Mesenchymal stem cell (in vitro differentiated cells and primary cell): ENCODE data around the gene CCDC80.

Experiments used
- DNase-seq: peaks from one replicate; pipeline ENCODE4 v3.0.0-alpha.2; 2013
- H2AFZ ChIP-seq: one replicate; pipeline ENCODE4 v1.6.1; 2013; ENCODE audit warnings: low read depth, mild to moderate bottlenecking, control low read depth, inconsistent platforms, low read length, moderate library complexity
- H2AK5ac ChIP-seq: 2 replicates; pipeline ENCODE4 v1.6.1; 2013; ENCODE audit warnings: low read length, moderate library complexity, mild to moderate bottlenecking, inconsistent platforms; ENCODE audit not compliant: severe bottlenecking
- H2BK120ac ChIP-seq: one replicate; pipeline ENCODE4 v1.6.1; 2013; ENCODE audit warnings: low read depth, mild to moderate bottlenecking, inconsistent platforms, low read length, moderate library complexity
- H2BK12ac ChIP-seq, 2 experiments: one replicate each; pipeline ENCODE4 v1.6.1; 2013; ENCODE audit warnings: inconsistent platforms in 2 of 2, low read length in 2 of 2, mild to moderate bottlenecking in 2 of 2, moderate library complexity in 2 of 2, control low read depth in 1 of 2
- H2BK15ac ChIP-seq: one replicate; pipeline ENCODE4 v1.6.1; 2013; ENCODE audit warnings: mild to moderate bottlenecking, low read depth, inconsistent platforms; ENCODE audit not compliant: poor library complexity, severe bottlenecking
- H2BK5ac ChIP-seq: 2 replicates; pipeline ENCODE4 v1.6.1; 2013; ENCODE audit warnings: low read depth, mild to moderate bottlenecking, low read length, control low read depth, inconsistent platforms; ENCODE audit not compliant: poor library complexity, severe bottlenecking
- H3K14ac ChIP-seq, 2 experiments: one replicate each; pipeline ENCODE4 v1.6.1; 2013; ENCODE audit warnings: inconsistent platforms in 2 of 2, low read length in 2 of 2, control low read depth in 1 of 2, mild to moderate bottlenecking in 1 of 2, moderate library complexity in 1 of 2
- H3K18ac ChIP-seq, 2 experiments: one replicate each; pipeline ENCODE4 v1.6.1; 2013; ENCODE audit warnings: inconsistent platforms in 2 of 2, low read length in 2 of 2, control low read depth in 1 of 2, low read depth in 1 of 2, mild to moderate bottlenecking in 1 of 2
- H3K23ac ChIP-seq, 2 experiments: one replicate each; pipeline ENCODE4 v1.6.1; 2013; ENCODE audit warnings: inconsistent platforms in 2 of 2, low read length in 2 of 2, mild to moderate bottlenecking in 2 of 2, moderate library complexity in 2 of 2, control low read depth in 1 of 2
- H3K27ac ChIP-seq: 2 replicates; pipeline ENCODE4 v1.5.1; 2013; ENCODE audit warnings: mild to moderate bottlenecking, moderate library complexity, low read length, control low read depth, inconsistent platforms; ENCODE audit not compliant: poor library complexity, severe bottlenecking
- H3K27me3 ChIP-seq, 2 experiments: 2 replicates each; pipeline versions ENCODE4 v1.6.1 to v1.7.0; 2013; ENCODE audit warnings: low read length in 2 of 2, mild to moderate bottlenecking in 2 of 2, moderate library complexity in 2 of 2, control low read depth in 1 of 2, inconsistent platforms in 1 of 2; ENCODE audit not compliant: control insufficient read depth in 1 of 2, insufficient read depth in 1 of 2
- H3K36me3 ChIP-seq, 2 experiments: 2 replicates each; pipeline versions ENCODE4 v1.6.1 to v1.7.0; 2013; ENCODE audit warnings: low read length in 2 of 2, control low read depth in 1 of 2, inconsistent platforms in 1 of 2, low read depth in 1 of 2, mild to moderate bottlenecking in 1 of 2; ENCODE audit not compliant: insufficient read depth in 2 of 2, control insufficient read depth in 1 of 2
- H3K4ac ChIP-seq, 2 experiments: one replicate each; pipeline ENCODE4 v1.6.1; 2013; ENCODE audit warnings: inconsistent platforms in 2 of 2, low read length in 2 of 2, mild to moderate bottlenecking in 2 of 2, moderate library complexity in 2 of 2, control low read depth in 1 of 2, low read depth in 1 of 2
- H3K4me1 ChIP-seq: 2 replicates; pipeline ENCODE4 v1.6.1; 2013; ENCODE audit warnings: low read depth, low read length, control low read depth; ENCODE audit not compliant: control insufficient read depth, insufficient read depth
- H3K4me2 ChIP-seq: 2 replicates; pipeline ENCODE4 v1.6.1; 2013; ENCODE audit warnings: low read length, mild to moderate bottlenecking, inconsistent platforms; ENCODE audit not compliant: poor library complexity, severe bottlenecking
- H3K4me3 ChIP-seq, 2 experiments: 2 replicates each; pipeline versions ENCODE4 v1.5.1 to v1.7.0; 2013; ENCODE audit warnings: low read length in 2 of 2, mild to moderate bottlenecking in 2 of 2, control low read depth in 1 of 2, low read depth in 1 of 2; ENCODE audit not compliant: insufficient read depth in 1 of 2
- H3K79me1 ChIP-seq: replicated peaks from 2 replicates; pipeline ENCODE4 v1.6.1; 2013; ENCODE audit warnings: mild to moderate bottlenecking, control low read depth, low read length, inconsistent platforms; ENCODE audit not compliant: poor library complexity, severe bottlenecking
- H3K9ac ChIP-seq: 2 replicates; pipeline ENCODE4 v1.7.0; 2013; ENCODE audit warnings: mild to moderate bottlenecking, low read length, moderate library complexity
- H3K9me3 ChIP-seq: 2 replicates; pipeline ENCODE4 v1.7.0; 2013; ENCODE audit warnings: mild to moderate bottlenecking, low read length; ENCODE audit not compliant: control insufficient read depth
- H4K8ac ChIP-seq: one replicate; pipeline ENCODE4 v1.6.1; 2013; ENCODE audit warnings: inconsistent platforms, mild to moderate bottlenecking, low read length, moderate library complexity
- H4K91ac ChIP-seq: one replicate; pipeline ENCODE4 v1.6.1; 2013; ENCODE audit warnings: mild to moderate bottlenecking, low read length, inconsistent platforms
- WGBS: methylation state at CpG from one replicate; pipeline ENCODE4 v1.1.7; 2013; ENCODE audit warnings: mixed read lengths; 5-methylcytosine and 5-hydroxymethylcytosine counted together

Gene CCDC80

DNA sequence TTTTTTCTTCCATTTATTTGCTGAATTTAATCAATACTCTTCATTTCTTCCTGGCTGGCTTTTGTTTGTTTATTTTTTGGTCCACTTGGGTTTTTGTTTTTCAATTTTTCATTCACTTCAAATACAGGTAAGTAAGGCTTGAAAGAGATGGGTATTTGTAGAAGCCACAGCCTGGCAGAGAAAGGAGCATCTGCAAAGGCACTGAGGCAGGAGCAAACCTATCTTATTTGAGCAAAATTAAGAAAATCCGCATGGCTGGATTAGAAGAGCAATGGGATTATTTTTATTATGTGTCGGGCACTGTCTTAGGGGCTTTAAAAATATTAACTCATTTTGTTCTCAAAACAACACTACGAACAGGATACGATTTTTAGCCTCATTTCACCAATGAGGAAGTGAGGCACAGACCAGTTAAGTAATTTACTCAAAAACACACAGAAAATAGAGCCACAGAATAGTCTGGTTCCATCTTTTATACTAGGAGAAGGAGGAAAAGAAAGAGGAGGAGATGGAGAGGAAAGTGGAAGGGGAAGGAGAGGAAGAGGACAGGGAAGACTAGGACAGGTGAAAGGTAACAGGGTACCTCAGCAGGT is 35.1 kb upstream of the CCDC80 start:
- Histone ChIP-seq H4K8ac (peak overlapping the region; percentile 48), H2AFZ (no peak overlapping the region), H2BK5ac (no peak overlapping the region), H2AK5ac (peak overlapping the region; percentile 81), H3K4me1 (peaks cover 9% of the 10 kb centered on the region), H3K14ac (no peak overlapping the region), H3K4ac (peak overlapping the region in 1 of 2 experiments; percentile 46), H3K27me3 (no peaks in the 10 kb centered on the region), H3K23ac (no peak overlapping the region), H2BK12ac (peak overlapping the region in 1 of 2 experiments; percentile 75), H3K79me1 (no peaks in the 10 kb centered on the region), H3K4me2 (no peak overlapping the region), H3K9ac (peak overlapping the region; percentile 75), H2BK15ac (peak overlapping the region; percentile 48), H3K36me3 (no peaks in the 10 kb centered on the region), H4K91ac (no peak overlapping the region), H2BK120ac (no peak overlapping the region), H3K27ac (peak overlapping the region; percentile 98), H3K18ac (peak overlapping the region in 1 of 2 experiments; percentile 45), H3K9me3 (no peaks in the 10 kb centered on the region), H3K4me3 (peak overlapping the region in 1 of 2 experiments; percentile 9)
- no peak for DNase-seq
- WGBS, result 100% methylated on average over 4 of the region's 4 CpGs

DNA sequence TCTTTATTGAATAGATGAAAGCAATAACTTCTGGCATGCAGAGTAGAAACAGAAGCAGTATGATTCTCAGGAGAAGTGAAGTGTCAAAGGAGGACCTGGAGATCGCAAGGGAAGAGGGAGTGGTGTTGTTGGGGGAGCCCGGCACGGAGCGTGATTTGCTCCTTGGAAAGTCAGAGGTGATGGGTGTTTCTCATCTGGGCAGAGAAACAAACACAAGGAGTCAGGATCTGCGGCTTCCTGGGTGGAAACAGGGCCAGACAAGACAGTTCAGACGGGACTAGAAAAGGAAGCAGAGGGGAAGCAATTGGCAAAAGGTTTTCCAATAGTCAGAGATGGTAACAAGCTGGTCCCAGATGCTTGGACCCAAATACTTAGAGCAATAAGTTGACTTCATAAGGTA is 34.4 kb upstream of the CCDC80 start:
- H4K91ac ChIP-seq, result no peak overlapping the region
- H2BK15ac ChIP-seq, result no peak overlapping the region
- H2BK12ac ChIP-seq, result peak overlapping the region in 1 of 2 experiments; percentile 78
- peak overlapping the region; percentile 57 for H2AK5ac ChIP-seq
- WGBS, result 58% methylated on average over 6 of the region's 6 CpGs
- peak overlapping the region in 1 of 2 experiments; percentile 48 for H3K18ac ChIP-seq
- peak overlapping the region in 1 of 2 experiments; percentile 79 for H3K4ac ChIP-seq
- DNase-seq, result no peak
- peaks cover 9% of the 10 kb centered on the region for H3K4me1 ChIP-seq
- no peak overlapping the region for H3K4me2 ChIP-seq
- no peak overlapping the region for H2BK5ac ChIP-seq
- H3K9ac ChIP-seq, result no peak overlapping the region
- no peak overlapping the region for H4K8ac ChIP-seq
- H3K23ac ChIP-seq, result no peak overlapping the region
- H3K36me3 ChIP-seq, result no peaks in the 10 kb centered on the region
- no peaks in the 10 kb centered on the region for H3K27me3 ChIP-seq
- peak overlapping the region; percentile 88 for H2AFZ ChIP-seq
- H3K14ac ChIP-seq, result no peak overlapping the region
- no peaks in the 10 kb centered on the region for H3K79me1 ChIP-seq
- no peak overlapping the region for H3K27ac ChIP-seq
- no peaks in the 10 kb centered on the region for H3K9me3 ChIP-seq
- H3K4me3 ChIP-seq, result no peak overlapping the region
- peak overlapping the region; percentile 29 for H2BK120ac ChIP-seq

DNA sequence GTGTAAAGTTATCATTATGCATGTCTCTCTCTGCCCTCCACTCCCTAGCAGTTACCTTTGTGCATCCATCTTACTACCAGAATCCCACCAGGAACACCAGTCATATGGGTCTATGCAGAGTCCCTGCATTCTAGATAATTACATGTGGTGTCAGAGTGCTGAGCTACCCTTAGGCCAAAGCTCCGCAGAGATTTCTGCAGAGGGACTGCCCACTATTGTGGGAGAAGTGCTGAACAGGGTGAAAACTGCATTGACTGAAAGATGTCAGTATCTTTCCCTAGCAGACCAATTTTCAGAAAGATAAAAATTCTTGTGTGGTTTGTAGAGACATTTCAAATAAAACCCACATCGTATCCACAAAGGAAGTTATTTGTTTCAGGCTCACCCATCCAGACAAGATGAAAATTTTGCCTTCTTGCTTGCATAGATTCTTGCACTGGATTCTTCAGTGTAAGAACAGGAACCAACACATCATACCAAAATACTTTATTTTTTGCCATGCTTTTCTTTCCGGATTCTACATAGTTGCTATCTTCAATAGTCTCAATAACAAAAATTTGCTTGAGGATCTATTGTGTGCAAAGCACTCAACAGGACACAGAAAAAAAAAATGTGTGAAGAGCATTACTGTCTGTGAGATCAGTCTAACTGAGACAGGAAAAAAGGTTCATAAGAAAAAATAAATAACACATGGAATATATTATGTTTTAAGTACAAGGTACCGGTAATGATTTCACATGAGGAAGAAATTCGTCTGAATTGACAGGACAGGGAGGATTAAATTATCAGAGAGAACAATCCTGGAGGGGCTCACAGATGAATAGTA is 32.0 kb upstream of the CCDC80 start:
- no peak overlapping the region for H2BK120ac ChIP-seq
- WGBS, result 78% methylated on average over 2 of the region's 5 CpGs

More for the DNA sequence above, 32.0 kb upstream of the CCDC80 start:
- Histone ChIP-seq H3K79me1 (no peaks in the 10 kb centered on the region), H3K27me3 (no peaks in the 10 kb centered on the region), H3K4ac (peak overlapping the region; percentile 16 to 47), H2BK15ac (no peak overlapping the region), H3K9ac (peak overlapping the region; percentile 66), H3K4me3 (no peak overlapping the region), H3K23ac (no peak overlapping the region), H3K9me3 (no peaks in the 10 kb centered on the region), H2AFZ (no peak overlapping the region), H3K4me1 (peaks cover 9% of the 10 kb centered on the region), H3K18ac (peak overlapping the region; percentile 13 to 23), H3K27ac (peak overlapping the region; percentile 93), H4K91ac (peak overlapping the region; percentile 9), H2BK12ac (peak overlapping the region in 1 of 2 experiments; percentile 79), H4K8ac (peak overlapping the region; percentile 3), H3K14ac (no peak overlapping the region), H2AK5ac (peak overlapping the region; percentile 29), H3K4me2 (no peak overlapping the region), H2BK5ac (no peak overlapping the region), H3K36me3 (no peaks in the 10 kb centered on the region)
- DNase-seq, result no peak
